H9 (cell line): ENCODE data around the gene AEN. TPM values are rescaled to one million over a fixed set of nuclear protein-coding genes. Genes with fewer than 3 reads are reported as not detected.

Experiments used
- DNase-seq: peaks from one replicate; pipeline ENCODE4 v3.0.0-alpha.2; 2017
- H2AFZ ChIP-seq: one replicate; pipeline ENCODE4 v1.6.1; 2013; ENCODE audit warnings: mild to moderate bottlenecking, low read length, control low read depth, moderate library complexity
- H2AK5ac ChIP-seq: 2 replicates; pipeline ENCODE4 v1.6.1; 2013; ENCODE audit warnings: low read length, control low read depth, mixed read lengths; ENCODE audit not compliant: insufficient read length
- H2BK120ac ChIP-seq: one replicate; pipeline ENCODE4 v1.6.1; 2013; ENCODE audit warnings: low read depth, mild to moderate bottlenecking, low read length, control low read depth, inconsistent platforms; ENCODE audit not compliant: poor library complexity, severe bottlenecking
- H2BK12ac ChIP-seq: 2 replicates; pipeline ENCODE4 v1.6.1; 2013; ENCODE audit warnings: low read length, control low read depth, mixed read lengths, low read depth; ENCODE audit not compliant: insufficient read length
- H2BK15ac ChIP-seq: 2 replicates; pipeline ENCODE4 v1.6.1; 2013; ENCODE audit warnings: low read depth, low read length, control low read depth
- H2BK20ac ChIP-seq: one replicate; pipeline ENCODE4 v1.6.1; 2013; ENCODE audit warnings: low read depth, mild to moderate bottlenecking, low read length, control low read depth, inconsistent platforms; ENCODE audit not compliant: poor library complexity, severe bottlenecking
- H2BK5ac ChIP-seq: 2 replicates; pipeline ENCODE4 v1.6.1; 2013; ENCODE audit warnings: low read length, control low read depth, mixed read lengths; ENCODE audit not compliant: insufficient read length
- H3K14ac ChIP-seq: 2 replicates; pipeline ENCODE4 v1.6.1; 2013; ENCODE audit warnings: low read length, control low read depth; ENCODE audit not compliant: insufficient read depth
- H3K18ac ChIP-seq: 2 replicates; pipeline ENCODE4 v1.6.1; 2013; ENCODE audit warnings: low read depth, mild to moderate bottlenecking, mixed read lengths, low read length, control low read depth; ENCODE audit not compliant: insufficient read length
- H3K23ac ChIP-seq: 2 replicates; pipeline ENCODE4 v1.6.1; 2013; ENCODE audit warnings: low read length, control low read depth, mixed read lengths, low read depth; ENCODE audit not compliant: insufficient read length
- H3K23me2 ChIP-seq: 2 replicates; pipeline ENCODE4 v1.6.1; 2013; ENCODE audit warnings: low read depth, mild to moderate bottlenecking, mixed read lengths, low read length, control low read depth; ENCODE audit not compliant: insufficient read length, poor library complexity, severe bottlenecking
- H3K27ac ChIP-seq: 2 replicates; pipeline ENCODE4 v1.5.1; 2013; ENCODE audit warnings: low read length, control low read depth, mixed read lengths, low read depth; ENCODE audit not compliant: insufficient read length
- H3K27me3 ChIP-seq: 2 replicates; pipeline ENCODE4 v1.6.1; 2013; ENCODE audit warnings: low read length, control low read depth, inconsistent platforms; ENCODE audit not compliant: insufficient read depth
- H3K4ac ChIP-seq: 2 replicates; pipeline ENCODE4 v1.6.1; 2013; ENCODE audit warnings: low read depth, mild to moderate bottlenecking, control low read depth, inconsistent platforms, low read length, moderate library complexity
- H3K4me1 ChIP-seq: 2 replicates; pipeline ENCODE4 v1.6.1; 2013; ENCODE audit warnings: low read length, control low read depth, inconsistent platforms; ENCODE audit not compliant: insufficient read depth
- H3K4me2 ChIP-seq: 2 replicates; pipeline ENCODE4 v1.6.1; 2013; ENCODE audit warnings: low read length, control low read depth, mixed read lengths; ENCODE audit not compliant: insufficient read length, insufficient read depth
- H3K56ac ChIP-seq: 2 replicates; pipeline ENCODE4 v1.6.1; 2013; ENCODE audit warnings: low read depth, mild to moderate bottlenecking, mixed read lengths, low read length, control low read depth; ENCODE audit not compliant: insufficient read length
- H3K79me1 ChIP-seq: 2 replicates; pipeline ENCODE4 v1.6.1; 2013; ENCODE audit warnings: low read depth, mild to moderate bottlenecking, moderate library complexity, low read length, control low read depth, inconsistent platforms; ENCODE audit not compliant: insufficient read depth, poor library complexity, severe bottlenecking
- H3K79me2 ChIP-seq: 2 replicates; pipeline ENCODE4 v1.6.1; 2013; ENCODE audit warnings: low read length, control low read depth, inconsistent platforms; ENCODE audit not compliant: insufficient read depth
- H3K9ac ChIP-seq: 2 replicates; pipeline ENCODE4 v1.6.1; 2013; ENCODE audit warnings: low read length, control low read depth, mixed read lengths; ENCODE audit not compliant: insufficient read length; ENCODE audit errors: extremely low read depth
- H3K9me3 ChIP-seq: one replicate; pipeline ENCODE4 v1.6.1; 2013; ENCODE audit warnings: low read depth, low read length, inconsistent platforms; ENCODE audit not compliant: control insufficient read depth
- H3T11ph ChIP-seq: one replicate; pipeline ENCODE4 v1.6.1; 2013; ENCODE audit warnings: mild to moderate bottlenecking, low read length, control low read depth, inconsistent platforms
- H4K20me1 ChIP-seq: one replicate; pipeline ENCODE4 v1.6.1; 2013; ENCODE audit not compliant: control insufficient read depth, insufficient read length, insufficient read depth
- H4K5ac ChIP-seq: 2 replicates; pipeline ENCODE4 v1.6.1; 2013; ENCODE audit warnings: low read depth, mild to moderate bottlenecking, mixed read lengths, low read length, control low read depth; ENCODE audit not compliant: insufficient read length
- H4K8ac ChIP-seq: replicated peaks from 2 replicates; pipeline ENCODE4 v1.6.1; 2013; ENCODE audit warnings: low read length, control low read depth, mixed read lengths, low read depth; ENCODE audit not compliant: insufficient read length
- H4K91ac ChIP-seq: 2 replicates; pipeline ENCODE4 v1.6.1; 2013; ENCODE audit warnings: low read depth, mild to moderate bottlenecking, moderate library complexity, mixed read lengths, low read length, control low read depth; ENCODE audit not compliant: insufficient read length
- H3K27ac Mint-ChIP-seq, 3 experiments: 2 replicates in 2 of 3; 3 replicates in 1 of 3; pipeline ENCODE4 v1.8.0; 2020 to 2021; ENCODE audit warnings: mixed read lengths in 3 of 3, mild to moderate bottlenecking in 1 of 3, moderate library complexity in 1 of 3
- H3K27me3 Mint-ChIP-seq: 2 replicates; pipeline ENCODE4 v1.8.0; 2021; ENCODE audit warnings: low read depth, mild to moderate bottlenecking, moderate library complexity, mixed read lengths
- H3K36me3 Mint-ChIP-seq, 3 experiments: 2 replicates in 2 of 3; 3 replicates in 1 of 3; pipeline ENCODE4 v1.8.0; 2020 to 2021; ENCODE audit warnings: low read depth in 3 of 3, mixed read lengths in 3 of 3; ENCODE audit not compliant: insufficient read depth in 1 of 3
- H3K4me1 Mint-ChIP-seq, 2 experiments: 2 replicates each; pipeline ENCODE4 v1.8.0; 2020; ENCODE audit warnings: mixed read lengths in 2 of 2
- H3K4me3 Mint-ChIP-seq, 2 experiments: 2 replicates in 1 of 2; 3 replicates in 1 of 2; pipeline ENCODE4 v1.8.0; 2020 to 2021; ENCODE audit warnings: mild to moderate bottlenecking in 2 of 2, mixed read lengths in 2 of 2, moderate library complexity in 1 of 2
- H3K9me3 Mint-ChIP-seq, 2 experiments: 2 replicates in 1 of 2; 3 replicates in 1 of 2; pipeline ENCODE4 v1.8.0; 2020; ENCODE audit warnings: mild to moderate bottlenecking in 2 of 2, mixed read lengths in 2 of 2, moderate library complexity in 1 of 2
- CTCF ChIP-seq: fragments of 200-600 bp; sonication (generic); conservative IDR thresholded peaks from 3 replicates; pipeline ENCODE4 v1.8.0; 2021; ENCODE audit warnings: antibody characterized with exemption, mild to moderate bottlenecking
- WGBS: extraction: QIAGEN DNeasy Blood & Tissue Kit; methylation state at CpG from one replicate; pipeline ENCODE4 v1.1.7; 2013; ENCODE audit warnings: missing lambda C conversion rate, low lambda C conversion rate, mixed read lengths; ENCODE audit not compliant: insufficient read length; ENCODE audit errors: extremely low coverage; 5-methylcytosine and 5-hydroxymethylcytosine counted together
- total RNA-seq: library from RNA; stranded (reverse); gene quantifications from 2 replicates; pipeline ENCODE4 v1.2.1, GENCODE V29; 2021

The AEN gene
- total RNA-seq, 1 experiment from 2014 or later, result 132 TPM

GRCh38 chr15:88613074-88613944 lies 7.8 kb upstream of the AEN start:
- no peak for TF ChIP-seq CTCF
- H2BK12ac ChIP-seq, result no peak overlapping the region
- Mint-ChIP-seq H3K9me3 (no peaks in the 10 kb centered on the region; a peak in 2 of 5 replicates), H3K27ac (peak overlapping the region in 1 of 3 experiments; percentile 82; a peak in 2 of 7 replicates), H3K27me3 (peaks cover 60% of the 10 kb centered on the region), H3K4me1 (peaks cover 71 to 84% of the 10 kb centered on the region in 2 experiments), H3K36me3 (no peaks in the 10 kb centered on the region), H3K4me3 (peak overlapping the region in 1 of 2 experiments; percentile 49; a peak in 1 of 5 replicates)
- no peak overlapping the region for H3K56ac ChIP-seq
- peak overlapping the region; percentile 8 for H3K4me2 ChIP-seq
- no peak overlapping the region for H4K91ac ChIP-seq
- H3K4ac ChIP-seq, result no peak overlapping the region
- no peaks in the 10 kb centered on the region for H3K23me2 ChIP-seq
- H2BK120ac ChIP-seq, result no peak overlapping the region
- no peaks in the 10 kb centered on the region for H3K79me1 ChIP-seq
- no peak overlapping the region for H4K5ac ChIP-seq
- no peaks in the 10 kb centered on the region; the same call in 1 of the 2 replicates for H3K27me3 ChIP-seq
- no peak overlapping the region for H3K23ac ChIP-seq
- no peaks in the 10 kb centered on the region for H3K79me2 ChIP-seq
- H2BK5ac ChIP-seq, result no peak overlapping the region
- H3T11ph ChIP-seq, result no peak overlapping the region
- no CpG with 5 or more reads among the region's 7 CpGs for WGBS
- no peaks in the 10 kb centered on the region for H4K20me1 ChIP-seq
- H3K9me3 ChIP-seq, result no peaks in the 10 kb centered on the region
- H2BK20ac ChIP-seq, result no peak overlapping the region
- no peak overlapping the region for H2BK15ac ChIP-seq
- peak overlapping the region; percentile 1 for H3K27ac ChIP-seq
- H2AK5ac ChIP-seq, result no peak overlapping the region
- no peak overlapping the region for H3K18ac ChIP-seq
- no peak overlapping the region for H3K14ac ChIP-seq
- peaks cover 18% of the 10 kb centered on the region; the same call in 1 of the 2 replicates for H3K4me1 ChIP-seq
- peak; percentile 88 for DNase-seq
- H4K8ac ChIP-seq, result no peak overlapping the region
- no peak overlapping the region for H3K9ac ChIP-seq
- H2AFZ ChIP-seq, result no peak overlapping the region
